GM19023 (cell line): ENCODE measurements around the gene STXBP4.
"Not testable (repeated sequence)": the region's sequence is repeated elsewhere in the genome, so short reads cannot be mapped to it uniquely, and the experiment has no call there.

ENCODE experiments used
- ATAC-seq: cut with Tn5 transposase; IDR thresholded peaks from one replicate; pipeline ENCODE4 v1.9.1; 2021; ENCODE audit warnings: mild to moderate bottlenecking, moderate library complexity; ENCODE audit not compliant: unreplicated experiment

STXBP4 gene

DNA sequence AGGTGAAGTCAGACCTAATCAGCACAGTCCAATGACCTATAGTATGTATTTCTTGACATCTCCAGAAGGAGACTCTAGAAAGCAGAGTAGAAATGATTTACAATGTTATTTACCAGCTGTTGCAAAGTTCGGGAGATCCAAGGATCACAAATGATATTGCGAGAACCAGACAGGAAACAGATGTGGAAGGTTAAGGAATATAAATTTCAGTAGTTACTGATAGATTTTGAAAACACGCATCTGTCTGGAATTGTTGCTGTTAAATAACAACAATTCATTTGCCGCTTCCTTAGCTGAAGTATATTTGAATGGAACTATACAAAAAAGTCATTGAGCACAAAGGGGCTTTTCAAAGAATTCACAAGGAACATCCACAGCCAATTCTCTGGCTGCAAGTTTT, 72.0 kb downstream of the STXBP4 start:
- ATAC-seq = no peak

DNA sequence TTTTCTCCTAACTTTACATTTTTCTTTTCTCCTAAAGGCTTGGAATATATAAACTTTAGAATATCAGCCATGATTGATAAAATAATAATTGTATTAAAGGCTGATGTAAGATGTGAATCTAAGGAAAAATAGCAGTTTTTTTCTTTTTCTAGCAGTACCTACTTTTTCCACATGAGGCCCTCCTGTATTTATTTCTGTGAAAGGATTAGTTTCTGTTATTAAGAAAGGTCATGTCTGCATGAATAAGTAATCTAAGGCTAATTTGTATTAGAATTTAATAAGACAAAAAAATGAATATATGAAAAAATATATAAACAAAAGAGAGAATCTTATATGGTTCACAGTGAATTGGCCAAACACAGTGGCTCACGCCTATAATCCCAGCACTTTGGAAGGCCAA, 85.3 kb downstream of the STXBP4 start:
- no peak for ATAC-seq

DNA sequence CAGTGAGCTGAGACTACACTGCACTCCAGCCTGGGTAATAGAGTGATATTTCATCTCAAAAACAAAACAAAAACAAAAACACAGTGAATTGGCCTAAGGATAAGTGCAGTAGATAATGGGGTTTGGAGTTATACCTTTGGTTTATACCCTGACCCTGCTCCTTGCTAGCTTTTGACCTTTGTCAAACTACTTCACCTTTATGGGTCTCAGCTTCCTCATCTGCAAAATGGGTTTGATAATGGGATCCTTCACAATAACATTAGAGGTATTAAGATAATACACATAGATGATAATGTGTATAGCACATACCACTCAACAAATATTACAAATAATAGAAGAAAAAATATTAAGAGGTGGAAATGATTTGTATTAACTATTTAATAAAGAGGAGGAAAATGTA, 85.9 kb downstream of the STXBP4 start:
- ATAC-seq = no peak

DNA sequence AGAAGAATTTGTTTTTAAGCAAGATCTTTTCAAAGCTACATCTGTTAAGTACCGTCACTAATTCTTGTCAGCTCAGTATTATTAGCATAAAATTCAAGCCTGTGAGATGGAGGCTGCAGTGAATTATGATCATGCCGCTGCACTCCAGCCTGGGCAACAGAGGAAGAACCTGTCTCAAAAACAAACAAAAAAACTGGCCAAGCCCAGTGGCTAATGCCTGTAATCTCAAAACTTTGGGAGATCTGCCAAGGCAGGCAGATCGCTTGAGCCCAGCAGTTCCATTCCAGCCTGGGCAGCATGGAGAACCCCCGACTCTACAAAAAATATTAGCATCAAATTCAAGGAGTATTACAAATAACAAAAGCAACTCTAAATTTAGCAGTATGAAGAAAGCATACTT, 88.0 kb downstream of the STXBP4 start:
- ATAC-seq = no peak

DNA sequence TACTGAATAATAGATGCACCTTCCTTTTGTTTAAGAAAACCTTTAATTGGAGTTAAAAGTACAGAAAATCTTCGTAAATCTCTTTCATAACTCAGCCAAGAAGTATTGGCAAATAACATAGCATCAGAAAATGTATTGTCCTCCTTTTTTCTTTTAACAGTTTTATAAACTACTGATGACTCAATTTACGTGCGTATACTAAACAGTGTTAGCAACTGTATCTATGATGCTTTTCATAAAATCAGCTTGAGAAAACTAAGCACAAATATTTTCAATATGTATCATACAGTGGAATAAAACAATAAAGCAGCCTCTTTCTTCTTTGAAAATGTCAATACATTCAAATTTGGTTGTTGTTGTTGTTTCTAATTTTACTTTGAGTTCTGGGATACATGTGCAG, 88.6 kb downstream of the STXBP4 start:
- ATAC-seq = no peak

DNA sequence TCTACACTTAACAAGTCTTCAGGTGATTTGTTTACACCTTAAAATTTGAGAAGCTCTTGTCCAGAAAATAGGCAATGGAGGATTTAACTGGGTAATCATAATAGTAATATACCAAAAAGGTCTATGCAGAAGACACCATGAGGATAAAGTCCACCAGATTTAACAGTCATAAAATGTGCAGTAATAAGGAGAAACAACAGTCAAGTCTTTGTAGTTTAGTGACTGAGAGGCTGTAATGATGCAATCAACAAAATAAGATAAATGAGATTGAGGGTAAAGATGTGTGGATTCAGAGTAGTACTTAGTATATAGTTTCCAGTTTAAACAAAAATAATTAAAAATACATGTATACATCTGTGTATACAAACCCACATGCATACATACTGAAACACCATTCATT, 91.2 kb downstream of the STXBP4 start:
- no peak for ATAC-seq

DNA sequence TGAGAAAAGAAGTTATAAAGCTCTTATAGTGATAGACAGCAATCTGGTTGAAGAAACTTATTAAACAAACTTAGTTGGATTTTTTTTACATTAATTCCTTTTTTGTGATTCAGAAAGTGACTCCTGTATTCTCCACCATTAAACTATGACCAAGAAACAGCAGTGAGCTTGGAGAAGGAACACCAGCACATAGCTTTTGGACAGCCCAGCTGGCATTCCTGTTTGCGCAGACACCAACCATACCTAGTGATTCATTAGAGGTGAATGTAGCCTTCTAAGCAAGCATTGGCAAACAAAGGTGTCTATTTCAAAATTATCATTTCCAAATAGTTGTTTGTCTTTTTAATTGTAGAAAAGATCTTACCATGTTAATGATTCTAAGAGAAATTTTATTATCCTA, 94.4 kb downstream of the STXBP4 start:
- no peak for ATAC-seq

DNA sequence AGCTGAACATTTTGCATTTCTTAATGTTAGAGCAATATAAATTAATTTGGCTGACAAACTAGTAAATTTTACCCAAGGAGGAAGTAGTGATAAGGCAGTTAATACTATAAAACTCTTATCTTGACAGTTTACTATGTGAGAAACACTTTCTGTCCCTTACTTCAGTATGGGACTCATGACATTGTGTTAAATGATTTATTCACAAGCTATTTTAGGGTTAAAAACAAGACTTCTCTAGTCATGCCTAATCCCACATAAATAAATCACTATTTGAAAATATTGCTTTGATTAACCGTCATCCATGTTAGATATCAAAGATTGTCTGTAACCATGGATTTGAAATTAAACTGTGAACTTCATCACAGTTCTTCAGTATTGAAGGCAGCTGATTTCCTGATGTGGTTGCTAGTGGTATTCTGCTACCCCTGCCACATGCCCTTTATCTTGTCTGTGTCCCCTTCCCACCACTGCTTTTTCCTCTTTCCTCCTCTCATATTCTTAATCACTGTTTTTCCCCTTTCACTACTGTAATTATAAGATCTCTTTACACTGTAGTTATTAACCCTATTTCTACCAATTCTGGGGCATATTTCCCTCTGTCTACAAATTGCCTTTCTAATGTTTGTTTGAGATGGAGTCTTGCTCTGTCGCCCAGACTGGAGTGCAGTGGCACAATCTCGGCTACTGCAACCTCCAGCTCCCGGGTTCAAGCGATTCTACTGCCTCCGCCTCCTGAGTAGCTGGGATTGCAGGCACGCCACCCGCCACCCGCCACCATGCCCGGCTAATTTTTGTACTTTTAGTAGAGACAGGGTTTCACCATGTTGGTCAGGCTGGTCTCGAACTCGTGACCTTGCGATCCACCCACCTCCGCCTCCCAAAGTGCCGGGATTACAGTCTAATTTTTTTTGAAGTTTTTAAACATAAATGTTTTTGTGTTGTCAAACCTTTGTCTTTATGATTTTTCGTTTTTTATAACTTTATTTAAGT, 95.6 kb downstream of the STXBP4 start:
- no peak for ATAC-seq

DNA sequence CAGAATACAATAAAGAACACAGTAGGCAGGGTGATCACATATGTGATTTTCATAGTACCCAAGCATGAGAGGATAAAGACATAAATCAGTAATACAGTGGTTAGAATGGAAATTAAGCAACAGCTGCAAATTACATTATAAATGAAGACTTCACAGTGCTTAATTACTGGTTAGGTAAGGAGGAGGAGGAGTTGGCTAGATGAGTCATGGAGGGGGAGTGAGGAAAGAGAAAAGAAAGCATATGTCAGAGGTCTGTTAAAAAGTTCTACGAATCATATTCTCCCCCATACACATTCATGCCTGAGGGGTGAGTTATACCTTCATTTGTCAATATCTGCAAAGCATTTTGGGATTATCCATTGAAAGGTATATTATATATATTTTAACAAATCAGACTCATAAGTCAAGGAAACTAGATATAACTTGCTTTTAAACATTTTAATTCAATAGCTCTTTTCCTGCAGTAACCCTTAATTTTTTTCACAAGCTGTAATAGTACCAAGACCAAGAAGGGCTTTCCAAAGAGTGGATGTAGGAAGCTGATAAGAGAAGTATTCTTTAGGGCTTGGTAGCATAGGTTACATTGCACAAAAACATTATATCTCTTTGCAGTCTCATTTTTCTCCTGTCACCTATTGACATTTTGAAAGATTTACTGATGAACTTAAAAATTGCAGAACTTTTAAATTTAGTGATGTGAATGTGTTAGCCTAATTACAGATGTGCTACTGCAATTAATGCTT, 99.3 kb downstream of the STXBP4 start:
- no peak for ATAC-seq

DNA sequence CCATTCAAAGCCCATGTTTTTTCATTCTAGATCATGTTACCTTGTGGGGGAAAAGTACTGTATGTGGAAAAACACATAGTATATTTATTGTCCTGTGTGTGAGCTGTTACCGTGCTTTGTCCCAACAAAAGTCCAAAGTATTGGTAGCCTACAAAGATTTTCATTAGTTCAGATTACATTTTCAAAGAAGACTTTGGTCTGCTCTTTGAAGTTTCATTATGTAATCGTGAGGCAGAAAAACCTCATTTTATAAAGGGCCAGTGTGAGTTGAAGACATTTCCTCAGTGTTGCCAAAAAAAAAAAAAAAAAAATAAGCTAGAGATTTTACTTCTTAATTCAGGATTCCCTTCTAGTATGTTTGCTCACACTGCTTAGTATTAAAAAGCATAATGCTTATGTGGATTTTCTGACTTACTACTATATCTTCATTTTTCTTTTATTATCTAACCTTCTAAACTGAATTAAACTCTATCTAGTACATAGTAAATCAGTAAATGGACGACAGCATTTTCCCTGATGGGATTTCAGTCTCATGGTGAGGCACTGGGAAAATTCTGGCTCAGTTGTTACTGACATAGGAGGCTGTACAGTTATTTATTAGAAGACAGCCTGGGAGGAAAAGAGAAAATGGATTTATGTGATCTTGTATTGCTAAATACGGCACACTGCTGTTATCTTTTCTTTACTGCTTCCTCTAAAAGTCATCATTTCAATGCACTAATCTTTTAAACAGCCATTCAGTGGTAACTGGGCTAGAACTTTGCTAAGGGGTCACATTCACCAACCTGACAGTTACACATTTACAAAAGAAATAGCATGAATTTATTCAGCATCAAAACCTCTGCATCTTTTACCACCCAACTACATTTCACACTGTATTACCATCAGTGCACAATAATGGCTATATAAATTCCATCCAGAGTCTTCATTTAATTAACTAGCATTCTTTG, 100.6 kb downstream of the STXBP4 start:
- ATAC-seq = no peak

DNA sequence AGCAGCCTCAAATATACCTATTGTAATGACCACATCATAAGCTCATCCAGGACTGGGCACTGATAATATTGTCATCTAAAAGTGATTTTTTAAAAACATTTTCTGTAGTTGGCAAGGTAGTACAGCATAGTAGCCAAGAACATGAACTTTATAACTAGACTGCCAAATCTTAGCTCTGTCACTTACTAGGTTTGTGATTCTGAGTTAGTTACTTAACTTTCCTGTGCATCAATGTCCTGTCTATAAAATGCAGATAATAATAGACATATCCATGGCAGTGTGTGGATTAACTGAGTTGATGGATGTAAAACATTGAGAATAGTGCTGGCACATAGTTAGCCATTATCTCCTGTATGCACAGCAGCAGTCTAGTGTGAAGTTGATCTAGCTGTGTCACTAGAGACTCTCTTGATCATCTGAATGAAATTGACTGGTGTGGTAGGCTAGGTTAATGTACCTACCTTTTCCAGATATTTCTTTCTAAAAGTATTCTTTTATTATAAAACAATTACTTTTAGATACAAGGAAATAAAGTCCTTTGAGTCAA, 101.5 kb downstream of the STXBP4 start:
- ATAC-seq = no peak

DNA sequence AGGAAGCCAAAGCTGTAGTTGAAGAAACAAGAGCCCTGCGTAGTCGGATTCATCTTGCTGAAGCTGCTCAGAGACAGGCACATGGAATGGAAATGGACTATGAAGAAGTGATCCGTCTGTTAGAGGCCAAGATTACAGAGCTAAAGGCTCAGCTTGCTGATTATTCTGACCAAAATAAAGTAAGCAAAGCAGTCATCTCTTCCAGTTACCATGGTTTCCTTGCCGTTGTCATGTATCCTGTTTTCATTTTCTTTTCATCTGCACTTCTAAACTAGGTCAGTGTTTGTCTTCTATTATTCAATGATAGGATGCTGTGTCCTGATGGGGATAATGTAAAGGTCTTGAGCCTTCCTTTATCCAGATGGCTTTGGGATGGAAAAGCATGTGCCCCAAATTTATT, 104.3 kb downstream of the STXBP4 start:
- no peak for ATAC-seq

DNA sequence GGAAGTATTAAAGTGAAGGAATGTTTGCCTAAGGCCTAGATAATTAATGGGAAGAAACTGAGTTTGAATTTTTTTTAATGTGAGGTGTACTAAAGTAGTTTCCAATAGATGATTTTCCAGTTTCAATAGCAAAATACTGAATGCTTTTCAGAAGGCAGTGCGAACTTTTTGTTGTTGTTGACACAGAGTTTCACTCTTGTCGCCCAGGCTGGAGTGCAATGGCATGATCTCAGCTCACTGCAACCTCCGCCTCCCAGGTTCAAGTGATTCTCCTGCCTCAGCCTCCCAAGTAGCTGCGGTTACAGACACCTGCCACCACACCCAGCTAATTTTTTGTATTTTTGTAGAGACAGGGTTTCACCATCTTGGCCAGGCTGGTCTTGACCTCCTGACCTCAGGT, 104.9 kb downstream of the STXBP4 start:
- not testable (repeated sequence) for ATAC-seq

DNA sequence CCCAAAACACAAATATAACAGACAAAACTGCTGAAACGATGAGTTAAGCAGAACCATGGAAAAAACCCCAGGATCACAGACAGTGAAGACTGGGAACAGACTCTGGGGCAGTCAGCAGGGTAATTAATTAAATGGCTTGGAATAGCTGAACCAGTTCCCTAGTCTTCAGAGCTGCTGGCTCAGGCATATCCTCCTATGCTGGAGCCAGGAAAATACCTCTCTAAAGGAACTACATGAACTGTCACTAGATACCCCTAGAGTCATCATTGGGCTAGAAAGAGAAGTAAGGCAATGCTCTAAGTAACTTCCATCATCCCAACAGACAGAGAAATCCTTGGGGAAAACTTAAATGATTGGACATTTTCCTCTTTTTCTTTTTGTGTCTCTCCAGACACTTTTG, 113.0 kb downstream of the STXBP4 start:
- no peak for ATAC-seq

DNA sequence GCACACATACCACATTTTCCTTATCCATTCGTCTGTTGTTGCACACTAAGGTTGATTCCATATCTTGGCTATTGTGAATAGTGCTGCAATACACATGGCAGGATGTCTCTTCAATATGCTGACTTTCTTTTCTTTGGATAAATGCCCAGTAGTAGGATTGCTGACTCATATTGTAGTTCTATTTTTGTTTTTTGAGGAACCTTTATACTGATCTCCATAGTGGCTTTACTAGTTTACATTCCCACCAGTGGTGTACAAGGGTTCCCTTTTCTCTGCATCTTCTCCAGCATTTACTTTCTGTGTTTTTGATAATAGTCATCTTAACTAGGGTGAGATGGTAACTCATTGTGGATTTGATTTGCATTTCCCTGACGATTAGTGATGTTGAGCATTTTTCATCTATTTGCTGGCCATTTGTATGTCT, 118.1 kb downstream of the STXBP4 start:
- no peak for ATAC-seq

DNA sequence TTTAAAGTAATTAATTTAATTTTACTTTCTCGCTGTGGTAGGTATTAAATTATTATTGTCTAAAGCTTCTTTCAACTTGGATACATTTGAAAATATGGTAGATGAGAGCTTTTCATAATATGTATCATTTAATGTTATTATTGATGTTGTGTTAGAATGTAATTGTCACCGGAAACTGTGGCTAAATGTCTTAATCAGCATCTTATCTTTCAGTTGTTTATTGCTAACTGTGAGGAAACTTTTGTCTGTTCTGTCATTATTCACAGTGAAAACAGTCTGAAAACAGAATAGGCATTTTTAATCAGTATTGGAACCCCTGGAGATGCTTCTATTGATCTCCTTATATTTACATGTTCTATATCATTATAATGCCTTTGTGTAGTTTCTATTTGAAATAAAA, 120.7 kb downstream of the STXBP4 start:
- ATAC-seq = no peak

DNA sequence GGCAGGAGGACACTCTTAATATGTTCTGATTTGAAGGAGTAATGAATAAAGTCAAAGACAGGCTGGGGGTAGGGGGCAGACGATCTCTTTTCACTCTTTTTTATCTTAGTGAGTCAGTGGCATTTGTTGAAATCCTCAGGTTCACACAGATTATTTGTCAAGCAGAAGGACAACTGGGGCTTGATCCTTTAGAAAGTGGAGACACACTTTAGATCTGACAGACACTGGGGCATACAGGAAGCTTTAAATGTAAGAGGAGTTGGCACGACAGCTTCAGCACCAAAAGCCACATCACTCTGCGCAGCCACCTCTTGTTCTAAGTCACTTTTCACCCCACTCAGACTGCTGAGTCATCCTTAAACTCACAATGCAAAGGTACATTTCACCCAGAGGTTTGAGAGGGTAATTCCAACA, 121.5 kb downstream of the STXBP4 start:
- peak; percentile 97 for ATAC-seq

DNA sequence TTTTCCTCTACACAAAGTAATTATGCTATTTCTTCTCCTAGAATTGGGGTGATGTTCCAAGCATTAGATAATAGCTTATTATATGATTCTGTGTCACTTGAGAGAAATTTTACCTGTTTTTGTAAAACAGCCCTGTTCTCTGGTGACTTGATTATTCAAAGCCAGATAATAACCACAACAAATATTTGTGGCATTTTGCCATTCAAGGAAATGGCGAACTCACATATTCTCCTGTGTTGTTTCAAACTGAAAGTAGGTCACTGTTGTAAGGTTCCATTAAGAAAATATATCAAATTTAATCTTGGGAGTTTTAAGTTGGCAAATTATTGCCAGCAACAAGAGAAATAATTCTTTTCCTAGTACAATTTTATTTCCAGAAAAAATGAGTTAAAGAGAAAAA, 124.8 kb downstream of the STXBP4 start:
- no peak for ATAC-seq

DNA sequence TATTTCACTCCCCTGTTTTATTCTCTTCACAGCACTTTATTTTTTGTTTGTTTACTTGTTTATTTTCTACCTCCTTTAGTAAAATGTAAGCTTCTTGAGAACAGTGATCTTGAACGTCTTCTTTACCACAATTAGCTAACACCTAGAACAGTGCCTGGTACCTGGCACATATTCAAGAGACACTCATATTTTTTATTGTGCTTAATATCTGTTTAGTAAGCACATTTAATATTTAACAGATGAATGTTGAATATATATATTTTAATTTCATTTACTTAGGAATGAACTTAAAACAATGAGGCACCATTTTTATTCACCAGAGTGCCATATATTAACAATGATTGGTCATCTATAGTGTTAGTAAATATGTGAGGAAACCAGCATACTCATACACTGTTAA, 130.2 kb downstream of the STXBP4 start:
- ATAC-seq = no peak

DNA sequence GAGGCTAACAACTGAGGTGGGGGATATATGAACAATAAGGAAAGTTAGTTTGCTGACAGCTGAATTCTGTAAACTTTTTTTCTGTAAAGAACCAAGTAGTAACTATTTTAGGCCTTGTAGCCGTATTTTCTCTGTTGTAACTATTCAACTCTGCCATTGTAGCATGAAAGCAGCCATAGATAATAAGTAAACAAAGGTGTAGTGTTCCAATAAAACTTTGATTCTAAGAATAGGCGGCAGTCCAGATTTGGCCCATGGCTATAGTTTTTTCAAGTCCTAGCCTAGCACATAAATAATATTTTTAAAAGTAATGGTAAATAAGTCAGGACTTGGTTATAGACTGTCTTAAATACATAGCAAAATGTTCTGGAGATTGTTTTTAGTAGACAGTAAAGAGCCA, 142.0 kb downstream of the STXBP4 start:
- no peak for ATAC-seq

DNA sequence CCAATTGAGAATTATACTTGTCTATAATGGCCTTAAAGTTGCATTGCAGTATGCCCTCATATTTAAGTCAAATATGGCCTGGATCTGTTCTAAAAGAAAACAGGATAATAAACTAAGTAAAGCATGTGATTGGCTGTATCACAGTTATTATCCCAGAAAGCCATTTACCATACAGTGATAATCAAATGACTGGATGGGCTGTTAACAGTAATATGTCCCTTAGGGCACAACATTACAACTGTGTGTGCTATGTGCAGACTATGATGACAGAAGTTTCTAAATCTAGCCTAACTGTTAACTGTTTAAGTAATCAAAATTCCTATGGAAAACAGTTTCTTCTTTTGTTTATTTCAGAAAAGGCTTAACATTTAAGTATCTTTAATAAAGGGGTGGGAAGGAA, 145.7 kb downstream of the STXBP4 start:
- no peak for ATAC-seq
